CMK (cell line): ENCODE data around the gene VPS50.
"Not testable (repeated sequence)": the region's sequence is repeated elsewhere in the genome, so short reads cannot be mapped to it uniquely, and the experiment has no call there.

Source experiments
- DNase-seq: peaks from one replicate; pipeline ENCODE4 v3.0.0-alpha.2; 2010; ENCODE audit warnings: low read depth

VPS50 gene

GRCh38 chr7:93242106-93242505, 9.9 kb downstream of the VPS50 start:
- DNase-seq, result no peak

- no peak for DNase-seq
These were observed 13.6 kb downstream of the VPS50 start for GRCh38 chr7:93245525-93246432.

GRCh38 chr7:93249491-93250148, 17.5 kb downstream of the VPS50 start:
- no peak for DNase-seq

- no peak for DNase-seq
These were observed 26.5 kb downstream of the VPS50 start for GRCh38 chr7:93258661-93259060.

GRCh38 chr7:93262535-93262934, 30.4 kb downstream of the VPS50 start:
- DNase-seq, result no peak

- no peak for DNase-seq
These were observed 33.1 kb downstream of the VPS50 start for GRCh38 chr7:93265220-93265619.

GRCh38 chr7:93279541-93279940, 47.4 kb downstream of the VPS50 start:
- DNase-seq, result no peak

- DNase-seq, result no peak
These were observed 52.7 kb downstream of the VPS50 start for GRCh38 chr7:93284908-93285307.

- DNase-seq, result no peak
These were observed 61.1 kb downstream of the VPS50 start for GRCh38 chr7:93293229-93293628.

GRCh38 chr7:93298206-93298605, 66.0 kb downstream of the VPS50 start:
- no peak for DNase-seq

GRCh38 chr7:93298671-93299070, 66.5 kb downstream of the VPS50 start:
- DNase-seq, result no peak

- no peak for DNase-seq
These were observed 69.6 kb downstream of the VPS50 start for GRCh38 chr7:93301736-93302135.

GRCh38 chr7:93307131-93307660, 75.0 kb downstream of the VPS50 start:
- DNase-seq, result no peak

GRCh38 chr7:93307943-93308342, 75.8 kb downstream of the VPS50 start:
- DNase-seq, result no peak

- DNase-seq, result no peak
These were observed 78.2 kb downstream of the VPS50 start for GRCh38 chr7:93310346-93310745.

GRCh38 chr7:93314449-93314848, 82.3 kb downstream of the VPS50 start:
- no peak for DNase-seq

- no peak for DNase-seq
These were observed 83.7 kb downstream of the VPS50 start for GRCh38 chr7:93315896-93316295.

GRCh38 chr7:93316730-93317129, 84.6 kb downstream of the VPS50 start:
- no peak for DNase-seq

GRCh38 chr7:93320887-93321286, 88.7 kb downstream of the VPS50 start:
- no peak for DNase-seq

GRCh38 chr7:93326291-93326690, 94.1 kb downstream of the VPS50 start:
- not testable (repeated sequence) for DNase-seq

- DNase-seq, result no peak
These were observed 95.0 kb downstream of the VPS50 start for GRCh38 chr7:93327006-93327633.

GRCh38 chr7:93331706-93332105, 99.5 kb downstream of the VPS50 start:
- DNase-seq, result no peak

GRCh38 chr7:93332172-93332571, 100.0 kb downstream of the VPS50 start:
- no peak for DNase-seq
